Ishikawa (cell line): ENCODE results near the gene ZNF205.

Source experiments
- CEBPB ChIP-seq: IDR thresholded peaks from 2 replicates; pipeline ENCODE4 v1.6.1; 2012
- CREB1 ChIP-seq: IDR thresholded peaks from 2 replicates; pipeline ENCODE4 v1.6.1; 2012; ENCODE audit warnings: low read depth
- EGR1 ChIP-seq: IDR thresholded peaks from 2 replicates; pipeline ENCODE4 v1.6.1; 2012
- EP300 ChIP-seq: IDR thresholded peaks from 2 replicates; pipeline ENCODE4 v1.6.1; 2012; ENCODE audit warnings: borderline replicate concordance
- FOXM1 ChIP-seq: IDR thresholded peaks from 2 replicates; pipeline ENCODE4 v1.6.1; 2012; ENCODE audit warnings: low read depth, borderline replicate concordance
- NFIC ChIP-seq: IDR thresholded peaks from 2 replicates; pipeline ENCODE4 v1.6.1; 2012
- RAD21 ChIP-seq: IDR thresholded peaks from 2 replicates; pipeline ENCODE4 v1.6.1; 2012; ENCODE audit warnings: low read depth
- TAF1 ChIP-seq: IDR thresholded peaks from 2 replicates; pipeline ENCODE4 v1.6.1; 2012; ENCODE audit warnings: low read depth, mild to moderate bottlenecking
- TCF12 ChIP-seq: IDR thresholded peaks from 2 replicates; pipeline ENCODE4 v1.6.1; 2012; ENCODE audit warnings: low read depth
- TEAD4 ChIP-seq: IDR thresholded peaks from 2 replicates; pipeline ENCODE4 v1.6.1; 2012
- YY1 ChIP-seq: IDR thresholded peaks from 2 replicates; pipeline ENCODE4 v1.6.1; 2012; ENCODE audit warnings: low read depth
- ZBTB7A ChIP-seq: IDR thresholded peaks from 2 replicates; pipeline ENCODE4 v1.6.1; 2012; ENCODE audit warnings: low read depth
- TF ChIP-seq, protein P1 (sequence below): IDR thresholded peaks from 2 replicates; pipeline ENCODE4 v1.6.1; 2012; ENCODE audit warnings: low read depth, mild to moderate bottlenecking
- TF ChIP-seq, protein P2 (sequence below): IDR thresholded peaks from 2 replicates; pipeline ENCODE4 v1.6.1; 2012
- TF ChIP-seq, protein P3 (sequence below): IDR thresholded peaks from 2 replicates; pipeline ENCODE4 v1.6.1; 2012

ZNF205 gene

DNA sequence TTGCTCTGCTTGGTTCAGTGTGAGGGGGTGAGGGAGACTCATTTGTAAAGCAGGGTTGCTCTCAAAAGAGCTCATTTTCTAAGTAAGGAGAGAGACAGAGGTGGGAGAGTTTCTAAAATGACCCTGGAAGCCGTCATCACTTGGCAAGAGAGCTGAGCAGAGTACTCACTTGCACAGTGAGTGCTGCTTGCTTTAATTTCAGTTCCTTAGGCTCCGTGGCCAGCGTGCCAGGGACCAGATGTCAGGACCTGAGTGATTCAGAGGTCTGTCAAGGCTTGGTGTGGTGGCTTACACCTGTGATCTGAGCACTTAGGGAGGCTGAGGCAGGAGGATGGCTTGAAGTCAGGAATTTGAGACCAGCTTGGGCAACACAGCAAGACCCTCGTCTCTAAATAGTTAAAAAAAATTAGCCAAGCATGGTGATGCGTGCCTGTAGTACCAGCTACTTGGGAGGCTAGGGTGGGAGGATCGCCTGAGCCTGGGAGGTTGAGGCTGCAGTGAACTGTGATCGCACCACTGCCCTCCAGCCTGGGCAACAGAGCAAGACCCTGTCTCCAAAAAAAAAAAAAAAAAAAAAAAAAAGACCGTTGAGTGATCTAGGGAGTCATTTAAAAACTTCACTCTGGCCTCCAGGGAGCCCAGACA, 10.7 kb downstream of the ZNF205 start:
- TF ChIP-seq CREB1 (no peak), EP300 (no peak), TCF12 (no peak), EGR1 (no peak), TAF1 (no peak), RAD21 (no peak), CEBPB (no peak), TEAD4 (no peak), ZBTB7A (no peak), FOXM1 (no peak), NFIC (no peak)
- TF ChIP-seq, protein P1, sequence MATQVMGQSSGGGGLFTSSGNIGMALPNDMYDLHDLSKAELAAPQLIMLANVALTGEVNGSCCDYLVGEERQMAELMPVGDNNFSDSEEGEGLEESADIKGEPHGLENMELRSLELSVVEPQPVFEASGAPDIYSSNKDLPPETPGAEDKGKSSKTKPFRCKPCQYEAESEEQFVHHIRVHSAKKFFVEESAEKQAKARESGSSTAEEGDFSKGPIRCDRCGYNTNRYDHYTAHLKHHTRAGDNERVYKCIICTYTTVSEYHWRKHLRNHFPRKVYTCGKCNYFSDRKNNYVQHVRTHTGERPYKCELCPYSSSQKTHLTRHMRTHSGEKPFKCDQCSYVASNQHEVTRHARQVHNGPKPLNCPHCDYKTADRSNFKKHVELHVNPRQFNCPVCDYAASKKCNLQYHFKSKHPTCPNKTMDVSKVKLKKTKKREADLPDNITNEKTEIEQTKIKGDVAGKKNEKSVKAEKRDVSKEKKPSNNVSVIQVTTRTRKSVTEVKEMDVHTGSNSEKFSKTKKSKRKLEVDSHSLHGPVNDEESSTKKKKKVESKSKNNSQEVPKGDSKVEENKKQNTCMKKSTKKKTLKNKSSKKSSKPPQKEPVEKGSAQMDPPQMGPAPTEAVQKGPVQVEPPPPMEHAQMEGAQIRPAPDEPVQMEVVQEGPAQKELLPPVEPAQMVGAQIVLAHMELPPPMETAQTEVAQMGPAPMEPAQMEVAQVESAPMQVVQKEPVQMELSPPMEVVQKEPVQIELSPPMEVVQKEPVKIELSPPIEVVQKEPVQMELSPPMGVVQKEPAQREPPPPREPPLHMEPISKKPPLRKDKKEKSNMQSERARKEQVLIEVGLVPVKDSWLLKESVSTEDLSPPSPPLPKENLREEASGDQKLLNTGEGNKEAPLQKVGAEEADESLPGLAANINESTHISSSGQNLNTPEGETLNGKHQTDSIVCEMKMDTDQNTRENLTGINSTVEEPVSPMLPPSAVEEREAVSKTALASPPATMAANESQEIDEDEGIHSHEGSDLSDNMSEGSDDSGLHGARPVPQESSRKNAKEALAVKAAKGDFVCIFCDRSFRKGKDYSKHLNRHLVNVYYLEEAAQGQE: no peak

DNA sequence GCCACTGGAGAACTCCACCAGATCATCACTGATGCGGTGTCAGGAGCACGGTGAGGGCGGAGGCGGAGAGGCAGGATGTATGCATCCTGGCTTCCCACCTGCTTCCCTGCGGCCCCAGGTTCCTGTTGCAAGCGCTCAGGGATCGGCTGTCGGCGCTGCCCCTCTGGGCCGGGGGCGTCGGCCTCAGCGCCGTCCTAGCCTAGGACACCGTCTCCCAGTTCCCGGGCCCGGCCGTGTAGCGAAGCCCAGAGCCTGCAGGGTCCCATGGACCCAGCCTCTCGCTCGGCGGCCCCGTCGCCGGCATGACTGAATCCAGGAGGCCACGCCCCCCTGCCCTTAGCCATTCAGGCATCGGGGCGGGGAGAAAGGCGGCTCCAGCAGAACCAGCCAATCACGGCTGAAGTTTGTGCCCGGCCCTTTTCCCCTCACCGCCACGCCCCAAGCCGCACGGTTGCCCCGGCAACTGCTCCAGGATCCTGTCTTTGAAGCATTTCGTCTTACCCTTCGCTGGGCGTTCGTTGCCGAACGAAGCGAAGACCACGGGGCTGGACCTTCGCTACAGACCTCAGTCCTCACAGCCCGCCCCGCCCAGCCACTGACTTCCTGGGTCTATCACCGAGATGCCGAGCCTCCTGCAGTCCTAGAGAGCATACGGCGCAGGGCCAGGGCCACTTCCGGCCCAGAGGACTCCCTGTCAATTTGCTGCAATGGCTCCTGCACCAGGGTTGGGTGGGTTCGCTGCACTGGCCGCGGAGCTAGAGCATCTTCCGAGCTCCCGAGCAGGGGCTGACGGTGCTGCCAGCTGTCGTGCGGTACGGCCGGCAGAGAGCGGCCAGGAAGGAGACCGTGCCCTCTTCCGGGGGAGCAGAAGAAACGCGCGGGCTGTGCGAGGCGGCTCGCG, 11.8 kb downstream of the ZNF205 start:
- TF ChIP-seq, protein P2, sequence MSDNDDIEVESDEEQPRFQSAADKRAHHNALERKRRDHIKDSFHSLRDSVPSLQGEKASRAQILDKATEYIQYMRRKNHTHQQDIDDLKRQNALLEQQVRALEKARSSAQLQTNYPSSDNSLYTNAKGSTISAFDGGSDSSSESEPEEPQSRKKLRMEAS: peak; percentile 36; the same call in 1 of the 2 replicates
- TF ChIP-seq EP300 (no peak), YY1 (peak; percentile 84), CREB1 (no peak), TEAD4 (peak; percentile 20; the same call in 1 of the 2 replicates), TCF12 (no peak), FOXM1 (peak; percentile 36; the same call in 1 of the 2 replicates), NFIC (peak; percentile 32; the same call in 1 of the 2 replicates), RAD21 (peak; percentile 22; the same call in 1 of the 2 replicates)

DNA sequence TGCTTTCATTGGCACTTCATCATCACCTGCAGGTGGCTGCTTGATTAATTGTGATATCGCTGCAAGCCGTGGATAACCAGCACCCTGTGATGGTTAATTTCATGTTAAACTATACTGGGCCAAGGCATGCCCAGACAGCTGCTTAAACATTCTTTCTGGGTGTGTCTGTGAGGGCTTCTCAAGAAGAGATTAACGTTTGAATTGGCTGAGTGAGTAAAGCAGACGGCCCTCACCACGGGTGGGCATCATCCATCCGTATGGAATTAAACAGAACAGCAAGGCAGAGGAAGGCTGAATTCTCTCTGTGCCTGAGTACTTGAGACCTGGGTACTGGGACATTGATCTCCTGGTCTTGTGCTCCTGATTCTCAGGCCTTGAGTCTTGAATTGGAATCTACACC, 15.4 kb downstream of the ZNF205 start:
- TF ChIP-seq, protein P1: no peak
- no peak for TF ChIP-seq TCF12
- TF ChIP-seq NFIC: no peak
- no peak for TF ChIP-seq FOXM1
- TF ChIP-seq, protein P2: no peak
- no peak for TF ChIP-seq EP300
- no peak for TF ChIP-seq ZBTB7A
- TF ChIP-seq RAD21: no peak
- TF ChIP-seq, protein P3, sequence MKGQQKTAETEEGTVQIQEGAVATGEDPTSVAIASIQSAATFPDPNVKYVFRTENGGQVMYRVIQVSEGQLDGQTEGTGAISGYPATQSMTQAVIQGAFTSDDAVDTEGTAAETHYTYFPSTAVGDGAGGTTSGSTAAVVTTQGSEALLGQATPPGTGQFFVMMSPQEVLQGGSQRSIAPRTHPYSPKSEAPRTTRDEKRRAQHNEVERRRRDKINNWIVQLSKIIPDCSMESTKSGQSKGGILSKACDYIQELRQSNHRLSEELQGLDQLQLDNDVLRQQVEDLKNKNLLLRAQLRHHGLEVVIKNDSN: no peak
- no peak for TF ChIP-seq YY1
- TF ChIP-seq CEBPB: no peak

DNA sequence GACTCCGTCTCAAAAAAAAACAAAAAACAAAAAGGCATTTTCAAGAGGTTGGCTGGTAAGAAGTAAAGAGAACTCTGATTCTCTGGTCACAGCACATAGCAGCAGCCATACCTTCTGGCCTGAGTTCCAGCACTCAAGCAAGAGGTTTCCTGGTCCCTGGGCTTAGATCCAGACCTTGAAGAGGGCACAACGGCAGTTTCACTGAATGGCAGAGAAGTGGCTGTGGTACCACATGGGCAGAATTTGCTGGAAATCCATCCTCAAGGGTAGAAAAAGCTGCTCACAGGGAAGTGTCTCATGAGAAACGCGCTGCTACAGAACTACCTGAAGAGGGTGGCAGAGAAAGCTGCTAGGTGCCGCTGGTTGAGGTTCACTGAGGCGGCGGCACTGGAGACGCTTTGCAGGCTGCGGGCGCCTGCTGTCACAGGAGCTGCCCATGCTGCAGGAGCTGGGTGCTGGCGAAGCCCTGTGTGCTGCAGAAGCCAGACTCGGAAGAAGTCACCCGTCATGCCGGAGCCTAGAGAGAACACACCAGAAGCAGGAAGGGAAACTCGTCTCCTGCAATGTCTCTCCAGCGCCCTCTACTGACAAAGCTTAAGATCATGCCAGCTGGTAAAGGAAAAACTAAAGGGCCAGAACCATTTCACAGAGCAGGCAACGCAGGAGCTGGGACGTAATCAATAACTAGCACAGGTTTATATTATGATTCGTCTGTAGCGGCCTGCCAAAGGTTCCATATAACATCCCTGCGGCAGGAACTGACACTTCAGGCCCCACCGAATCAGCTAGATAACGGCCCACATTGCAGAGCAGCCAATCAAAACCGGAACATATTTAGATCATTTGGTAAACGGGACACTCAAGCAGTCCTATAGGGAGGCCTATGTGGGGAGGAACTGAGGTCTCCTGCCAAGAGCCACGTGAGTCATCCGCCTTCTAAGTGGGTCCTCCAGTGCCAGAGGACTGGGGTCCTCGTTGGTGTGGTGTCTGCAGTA, 17.0 kb downstream of the ZNF205 start:
- peak; percentile 72 for TF ChIP-seq RAD21
- no peak for TF ChIP-seq TCF12
- TF ChIP-seq, protein P3: no peak

DNA sequence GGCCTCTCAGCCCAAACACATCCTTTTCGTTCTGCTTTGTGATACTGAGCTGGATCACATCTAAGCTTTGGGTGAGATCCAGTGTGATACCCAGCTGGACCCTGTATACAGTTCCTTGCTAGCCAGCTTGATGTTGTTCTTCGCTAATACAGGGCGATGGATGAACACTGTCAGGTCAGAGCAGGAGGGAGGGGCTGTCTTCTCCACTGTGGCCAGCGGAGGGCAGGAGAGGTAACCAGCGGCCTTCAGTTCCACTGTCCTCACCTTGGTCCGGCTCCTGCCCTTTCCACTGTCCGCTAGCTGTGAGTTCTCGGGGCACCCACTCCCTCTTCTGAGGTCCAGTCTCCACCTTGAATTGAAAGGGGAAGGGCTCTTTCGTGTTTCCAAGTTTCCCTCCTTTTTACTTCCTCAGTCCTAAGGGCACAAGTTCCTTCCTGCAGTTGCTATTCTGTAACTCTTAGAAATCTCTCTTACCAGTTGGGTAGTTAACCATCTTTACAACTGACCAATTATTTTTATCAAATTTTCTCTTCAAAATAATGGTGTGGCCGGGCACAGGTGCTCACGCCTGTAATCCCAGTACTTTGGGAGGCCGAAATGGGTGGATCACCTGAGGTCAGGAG, 19.5 kb downstream of the ZNF205 start:
- no peak for TF ChIP-seq CEBPB
- TF ChIP-seq FOXM1: no peak
- no peak for TF ChIP-seq TCF12
- no peak for TF ChIP-seq EP300
- no peak for TF ChIP-seq YY1
- peak; percentile 41; the same call in 1 of the 2 replicates for TF ChIP-seq RAD21
- no peak for TF ChIP-seq TAF1
